NB4 (cell line): ENCODE results near the gene MMP13.
"Not testable (repeated sequence)": the region's sequence is repeated elsewhere in the genome, so short reads cannot be mapped to it uniquely, and the experiment has no call there.

Source experiments
- DNase-seq: peaks from one replicate; pipeline ENCODE4 v3.0.0; 2010; ENCODE audit warnings: low read depth
- H3K4me3 ChIP-seq: one replicate; pipeline ENCODE4 v1.5.1; 2011; ENCODE audit warnings: mild to moderate bottlenecking, low read depth, low read length, moderate library complexity
- MYC ChIP-seq: IDR thresholded peaks from 2 replicates; pipeline ENCODE4 v1.6.1; 2011; ENCODE audit warnings: low read depth, low read length
- POLR2A ChIP-seq: IDR thresholded peaks from 2 replicates; pipeline ENCODE4 v1.6.1; 2011; ENCODE audit warnings: mild to moderate bottlenecking; ENCODE audit not compliant: insufficient read length; ENCODE audit errors: extremely low read depth
- TF ChIP-seq, protein P1 (sequence below): IDR thresholded peaks from one replicate; pipeline ENCODE4 v1.5.1; 2012; ENCODE audit warnings: low read depth, low read length
- TF ChIP-seq, protein P2 (sequence below): IDR thresholded peaks from 2 replicates; pipeline ENCODE4 v1.6.1; 2011; ENCODE audit warnings: low read depth, low read length

MMP13 gene

DNA sequence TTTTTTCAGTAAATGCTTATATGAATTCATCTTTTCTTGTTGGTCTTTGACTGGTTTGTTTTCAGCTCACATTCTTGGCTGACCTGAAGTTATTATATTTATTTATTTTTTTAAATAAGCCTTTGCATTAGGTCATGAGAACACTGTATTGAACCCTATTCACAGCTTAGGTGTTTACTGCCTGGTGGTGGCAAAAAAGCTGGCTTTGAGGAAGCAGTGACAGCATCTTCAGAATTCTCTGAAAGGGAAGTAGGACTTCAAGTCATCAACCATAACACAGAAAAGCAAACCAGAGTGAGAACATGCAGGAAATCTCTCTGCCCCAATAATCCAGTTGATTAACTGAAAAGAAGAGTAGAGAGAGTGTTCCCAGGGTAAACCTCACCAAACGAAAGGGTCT is 30.3 kb upstream of the MMP13 start:
- H3K4me3 ChIP-seq = no peak overlapping the region
- TF ChIP-seq, protein P1, sequence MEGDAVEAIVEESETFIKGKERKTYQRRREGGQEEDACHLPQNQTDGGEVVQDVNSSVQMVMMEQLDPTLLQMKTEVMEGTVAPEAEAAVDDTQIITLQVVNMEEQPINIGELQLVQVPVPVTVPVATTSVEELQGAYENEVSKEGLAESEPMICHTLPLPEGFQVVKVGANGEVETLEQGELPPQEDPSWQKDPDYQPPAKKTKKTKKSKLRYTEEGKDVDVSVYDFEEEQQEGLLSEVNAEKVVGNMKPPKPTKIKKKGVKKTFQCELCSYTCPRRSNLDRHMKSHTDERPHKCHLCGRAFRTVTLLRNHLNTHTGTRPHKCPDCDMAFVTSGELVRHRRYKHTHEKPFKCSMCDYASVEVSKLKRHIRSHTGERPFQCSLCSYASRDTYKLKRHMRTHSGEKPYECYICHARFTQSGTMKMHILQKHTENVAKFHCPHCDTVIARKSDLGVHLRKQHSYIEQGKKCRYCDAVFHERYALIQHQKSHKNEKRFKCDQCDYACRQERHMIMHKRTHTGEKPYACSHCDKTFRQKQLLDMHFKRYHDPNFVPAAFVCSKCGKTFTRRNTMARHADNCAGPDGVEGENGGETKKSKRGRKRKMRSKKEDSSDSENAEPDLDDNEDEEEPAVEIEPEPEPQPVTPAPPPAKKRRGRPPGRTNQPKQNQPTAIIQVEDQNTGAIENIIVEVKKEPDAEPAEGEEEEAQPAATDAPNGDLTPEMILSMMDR = no peak
- TF ChIP-seq, protein P2, sequence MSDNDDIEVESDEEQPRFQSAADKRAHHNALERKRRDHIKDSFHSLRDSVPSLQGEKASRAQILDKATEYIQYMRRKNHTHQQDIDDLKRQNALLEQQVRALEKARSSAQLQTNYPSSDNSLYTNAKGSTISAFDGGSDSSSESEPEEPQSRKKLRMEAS = no peak
- TF ChIP-seq MYC = no peak
- TF ChIP-seq POLR2A = no peak
- DNase-seq = no peak

DNA sequence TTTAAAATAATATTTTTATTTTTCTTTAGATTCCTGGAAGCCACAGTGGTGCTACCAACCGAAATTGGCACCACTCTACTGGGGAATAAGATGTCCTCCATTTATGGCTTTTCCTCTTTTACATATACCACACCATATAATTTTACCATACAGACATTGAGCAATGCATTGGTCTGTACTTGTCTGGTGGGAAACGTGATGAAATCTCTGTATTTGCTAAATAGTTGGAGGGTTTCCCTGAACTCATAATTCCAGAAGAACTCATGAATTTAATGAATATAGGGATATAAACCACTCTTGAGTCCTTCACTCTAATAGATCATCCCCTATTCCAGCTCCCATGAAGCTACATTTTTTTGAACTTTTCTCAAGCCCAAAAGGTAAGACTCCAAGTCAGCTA is 28.0 kb upstream of the MMP13 start:
- TF ChIP-seq, protein P2 = no peak
- no peak for TF ChIP-seq MYC
- no peak for TF ChIP-seq POLR2A
- TF ChIP-seq, protein P1 = no peak
- no peak for DNase-seq
- H3K4me3 ChIP-seq = no peak overlapping the region

DNA sequence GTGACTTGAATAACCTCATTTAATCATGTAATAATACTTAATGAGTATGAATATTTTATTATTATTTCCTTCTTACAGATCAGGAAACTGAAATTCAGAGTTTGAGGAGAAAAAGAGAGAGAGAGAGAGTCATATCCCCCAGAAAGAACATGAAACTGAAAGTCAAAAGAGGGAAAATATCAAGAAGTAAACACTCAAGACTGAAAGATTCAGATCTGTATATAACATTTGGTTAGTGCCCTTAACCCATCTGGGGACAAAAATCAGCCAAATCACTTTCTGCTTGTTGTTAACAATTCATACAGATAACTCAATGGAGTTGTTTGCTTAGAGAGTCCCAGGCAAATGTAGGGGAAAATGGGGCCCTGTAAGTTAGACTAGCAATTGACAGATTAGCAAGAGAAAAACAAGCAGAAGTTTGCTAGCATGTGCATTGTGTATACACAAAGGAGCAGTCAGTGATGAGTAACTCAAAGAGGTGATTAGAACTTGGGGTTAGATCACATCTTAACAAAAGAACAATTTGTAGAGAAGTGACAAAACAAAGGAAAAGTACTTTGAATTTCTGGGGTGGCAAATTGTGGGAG is 25.9 kb upstream of the MMP13 start:
- H3K4me3 ChIP-seq = no peak overlapping the region
- TF ChIP-seq, protein P1 = no peak
- TF ChIP-seq POLR2A (no peak), MYC (no peak)
- TF ChIP-seq, protein P2 = no peak
- DNase-seq = no peak

DNA sequence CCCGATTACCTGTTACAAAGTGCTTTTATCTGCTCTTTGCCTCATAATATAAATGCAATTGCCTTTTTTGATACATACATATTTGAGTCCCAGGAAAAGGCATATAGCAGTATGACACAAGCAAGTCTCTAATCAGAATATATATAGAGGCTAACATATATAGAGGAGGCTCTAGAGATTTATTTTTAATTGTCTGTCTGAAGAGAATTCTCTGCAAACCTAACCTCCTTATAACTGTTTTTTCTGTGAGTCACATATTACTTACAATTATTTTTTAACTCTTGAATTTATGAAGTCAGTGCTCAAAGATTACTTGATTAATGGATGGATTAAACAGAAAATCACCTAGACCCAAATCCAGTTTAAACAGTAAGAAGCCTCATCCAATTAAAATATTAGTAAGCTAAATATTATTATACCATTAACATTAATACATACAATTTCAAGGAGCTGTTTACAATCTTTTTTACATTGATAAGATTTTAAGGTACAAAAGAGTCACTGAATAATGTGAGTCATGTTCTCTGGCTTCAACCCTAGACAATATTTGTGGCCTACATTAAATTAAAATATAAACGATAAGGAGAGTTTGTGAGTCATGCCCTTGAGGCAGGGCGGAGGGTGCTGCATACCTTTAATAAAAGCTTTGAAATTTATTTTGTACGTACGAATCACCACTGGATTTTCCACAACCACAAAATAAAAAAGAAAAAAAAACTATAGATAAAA is 19.2 kb upstream of the MMP13 start:
- DNase-seq = no peak
- H3K4me3 ChIP-seq = no peak overlapping the region
- no peak for TF ChIP-seq MYC
- TF ChIP-seq POLR2A = no peak

DNA sequence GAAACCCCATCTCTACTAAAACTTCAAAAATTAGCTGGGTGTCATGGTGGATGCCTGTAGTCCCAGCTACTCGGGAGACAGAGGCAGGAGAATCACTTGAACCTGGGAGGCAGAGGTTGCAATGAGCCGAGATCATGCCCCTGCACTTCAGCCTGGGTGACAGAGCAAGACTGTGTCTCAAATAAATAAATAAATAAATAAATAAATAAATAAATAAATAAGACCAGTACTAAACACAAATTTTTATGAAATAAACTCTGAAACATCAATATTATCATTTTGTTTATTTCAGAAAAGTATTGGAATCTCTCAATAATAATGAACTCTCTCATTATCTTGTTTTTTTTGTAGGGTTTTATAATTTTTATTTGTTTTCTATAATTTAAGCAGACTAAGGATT is 18.2 kb upstream of the MMP13 start:
- DNase-seq, H3K4me3 ChIP-seq: not testable (repeated sequence)

DNA sequence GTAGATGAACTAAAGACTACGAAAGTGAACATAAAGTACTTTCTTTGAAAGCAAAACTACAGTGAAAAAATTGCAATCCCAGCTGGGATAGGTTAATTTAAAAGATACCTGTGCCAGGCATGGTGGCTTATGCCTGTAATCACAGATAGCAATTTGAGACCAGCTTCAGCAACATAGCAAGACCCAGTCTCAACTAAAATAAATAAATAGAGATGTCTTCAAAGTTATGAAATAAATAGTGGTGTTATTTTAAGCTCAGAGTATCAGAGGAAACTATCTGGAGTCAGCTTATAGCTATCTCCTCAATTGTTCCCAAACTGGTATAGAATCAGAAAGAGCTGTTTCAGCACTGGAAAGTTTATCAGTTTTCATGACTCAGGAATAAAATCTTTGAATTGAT is 17.3 kb upstream of the MMP13 start:
- TF ChIP-seq, protein P1 = no peak
- TF ChIP-seq POLR2A = no peak
- no peak for TF ChIP-seq MYC
- TF ChIP-seq, protein P2 = no peak
- DNase-seq = no peak
- no peak overlapping the region for H3K4me3 ChIP-seq

DNA sequence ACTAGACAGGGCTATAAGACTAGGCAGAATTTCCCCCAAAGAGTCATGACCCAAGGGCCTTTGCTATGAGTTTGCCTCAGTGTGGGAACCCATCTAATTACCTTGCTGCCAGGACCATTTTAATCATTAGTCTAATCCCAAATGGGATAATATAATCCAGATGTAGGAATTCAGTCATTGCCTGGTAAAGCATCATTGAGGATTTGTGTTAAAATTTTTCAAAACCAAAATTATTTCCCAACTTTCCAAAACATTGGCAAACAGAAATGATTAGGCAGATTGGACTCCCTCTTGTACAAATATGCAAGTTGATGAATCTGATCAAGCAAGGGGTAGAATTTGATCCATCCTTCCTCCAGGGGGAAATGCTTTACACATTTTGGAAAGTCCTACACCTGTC is 16.2 kb upstream of the MMP13 start:
- H3K4me3 ChIP-seq = no peak overlapping the region
- no peak for DNase-seq
- TF ChIP-seq, protein P2 = no peak
- TF ChIP-seq POLR2A (no peak), MYC (no peak)
- TF ChIP-seq, protein P1 = no peak
